IMR-90 (cell line): Measurements from ENCODE around the gene ADGRL4. TPM values are rescaled to one million over a fixed set of nuclear protein-coding genes. Genes with fewer than 3 reads are reported as not detected.

ENCODE experiments used
- ATAC-seq: fragments of 200-7000 bp; cut with Tn5 transposase; 2 replicates; pipeline ENCODE4 v1.9.1; 2020; ENCODE audit warnings: low read depth, mild to moderate bottlenecking, moderate library complexity
- BruUV-seq: library from RNA; stranded (reverse); fragments of 400-500 nt; replicated peaks from 2 replicates; lab custom pipeline; 2021; lab: Mats Ljungman, UMichigan
- CTCF ChIA-PET: fragments of 300-600 bp; formaldehyde crosslinking; extraction: SDS; loops from one replicate; lab custom pipeline; 2021; ENCODE audit warnings: antibody characterized with exemption; lab: Yijun Ruan, JAX
- POLR2A ChIA-PET: fragments of 300-600 bp; sonication (Branson Sonifier 250); formaldehyde crosslinking; loops from one replicate; lab custom pipeline; 2022; ENCODE audit warnings: antibody characterized with exemption; ENCODE audit not compliant: unreplicated experiment; lab: Charles Lee
- DNase-seq: peaks from one replicate; pipeline ENCODE4 v3.0.0; 2013
- H2AFZ ChIP-seq: replicated peaks from 2 replicates; pipeline ENCODE3; 2013; ENCODE audit warnings: low read length, mild to moderate bottlenecking; ENCODE audit not compliant: poor library complexity
- H2AK5ac ChIP-seq: 2 replicates; pipeline ENCODE4 v1.6.1; 2013; ENCODE audit warnings: low read depth, low read length, inconsistent platforms
- H2AK9ac ChIP-seq: replicated peaks from 2 replicates; pipeline ENCODE3; 2013; ENCODE audit warnings: mild to moderate bottlenecking, low read depth, low read length, moderate library complexity; ENCODE audit not compliant: poor library complexity
- H2BK120ac ChIP-seq: 2 replicates; pipeline ENCODE4 v1.6.1; 2013; ENCODE audit warnings: low read depth, low read length, inconsistent platforms
- H2BK15ac ChIP-seq: 3 replicates; pipeline ENCODE4 v1.6.1; 2013; ENCODE audit warnings: low read depth, low read length, inconsistent platforms
- H2BK20ac ChIP-seq: 2 replicates; pipeline ENCODE4 v1.6.1; 2013; ENCODE audit warnings: low read depth, mild to moderate bottlenecking, inconsistent platforms, low read length, moderate library complexity
- H2BK5ac ChIP-seq: 2 replicates; pipeline ENCODE4 v1.6.1; 2013; ENCODE audit warnings: mild to moderate bottlenecking, low read depth, low read length, inconsistent platforms; ENCODE audit not compliant: poor library complexity, severe bottlenecking
- H3K14ac ChIP-seq: replicated peaks from 2 replicates; pipeline ENCODE4 v1.6.1; 2013; ENCODE audit warnings: low read depth, low read length, inconsistent platforms
- H3K18ac ChIP-seq: 2 replicates; pipeline ENCODE4 v1.6.1; 2013; ENCODE audit warnings: low read depth, low read length, control low read depth
- H3K23ac ChIP-seq: 2 replicates; pipeline ENCODE4 v1.6.1; 2013; ENCODE audit warnings: low read depth, low read length, inconsistent platforms
- H3K27ac ChIP-seq: 2 replicates; pipeline ENCODE4 v1.5.1; 2013; ENCODE audit warnings: mild to moderate bottlenecking, control low read depth, low read length; ENCODE audit not compliant: insufficient read depth
- H3K27me3 ChIP-seq: 2 replicates; pipeline ENCODE4 v1.6.1; 2013; ENCODE audit warnings: low read length; ENCODE audit not compliant: control insufficient read depth, insufficient read depth
- H3K36me3 ChIP-seq: 2 replicates; pipeline ENCODE4 v1.6.1; 2013; ENCODE audit warnings: low read length, mixed read lengths; ENCODE audit not compliant: control insufficient read depth, insufficient read depth
- H3K4ac ChIP-seq: 2 replicates; pipeline ENCODE4 v1.6.1; 2013; ENCODE audit warnings: low read depth, low read length, inconsistent platforms
- H3K4me1 ChIP-seq: 2 replicates; pipeline ENCODE4 v1.6.1; 2013; ENCODE audit warnings: low read length, mixed read lengths; ENCODE audit not compliant: control insufficient read depth, insufficient read depth
- H3K4me2 ChIP-seq: 2 replicates; pipeline ENCODE4 v1.6.1; 2013; ENCODE audit warnings: low read depth, mild to moderate bottlenecking, control low read depth, low read length, moderate library complexity
- H3K4me3 ChIP-seq: 2 replicates; pipeline ENCODE4 v1.5.1; 2013; ENCODE audit warnings: low read depth, mild to moderate bottlenecking, control low read depth, low read length, moderate library complexity; ENCODE audit not compliant: insufficient read depth
- H3K56ac ChIP-seq: 2 replicates; pipeline ENCODE4 v1.6.1; 2013; ENCODE audit warnings: low read length, inconsistent platforms; ENCODE audit not compliant: insufficient read depth; ENCODE audit errors: extremely low read depth
- H3K79me1 ChIP-seq, 2 experiments: 2 replicates each; pipeline ENCODE4 v1.6.1; 2013; ENCODE audit warnings: low read length in 2 of 2, inconsistent platforms in 1 of 2, low read depth in 1 of 2
- H3K9ac ChIP-seq: 2 replicates; pipeline ENCODE4 v1.6.1; 2013; ENCODE audit warnings: low read depth, low read length, control low read depth
- H3K9me1 ChIP-seq: 2 replicates; pipeline ENCODE4 v1.6.1; 2013; ENCODE audit warnings: low read length, inconsistent platforms; ENCODE audit not compliant: insufficient read depth
- H3K9me3 ChIP-seq: 2 replicates; pipeline ENCODE4 v1.6.1; 2013; ENCODE audit warnings: low read length; ENCODE audit not compliant: control insufficient read depth, insufficient read depth
- H4K20me1 ChIP-seq: 2 replicates; pipeline ENCODE4 v1.6.1; 2013; ENCODE audit warnings: low read length, inconsistent platforms; ENCODE audit not compliant: insufficient read depth
- H4K5ac ChIP-seq: 2 replicates; pipeline ENCODE4 v1.6.1; 2013; ENCODE audit warnings: mild to moderate bottlenecking, low read depth, low read length, control low read depth
- H4K8ac ChIP-seq, 2 experiments: 2 replicates each; pipeline ENCODE4 v1.6.1; 2013; ENCODE audit warnings: low read depth in 2 of 2, low read length in 2 of 2, control low read depth in 1 of 2, inconsistent platforms in 1 of 2
- H4K91ac ChIP-seq: 2 replicates; pipeline ENCODE4 v1.6.1; 2013; ENCODE audit warnings: low read depth, low read length, inconsistent platforms; ENCODE audit not compliant: insufficient read depth
- CEBPB ChIP-seq: IDR thresholded peaks from 2 replicates; pipeline ENCODE4 v1.6.1; 2012; ENCODE audit warnings: low read depth, low read length, improper control_type of control experiment
- ELK1 ChIP-seq: fragments of 150-350 bp; IDR thresholded peaks from 2 replicates; pipeline ENCODE4 v1.6.1; 2016; ENCODE audit warnings: low read depth, mild to moderate bottlenecking, low read length, moderate library complexity, borderline replicate concordance
- FOS ChIP-seq: fragments of 150-350 bp; IDR thresholded peaks from 2 replicates; pipeline ENCODE4 v1.6.1; 2016; ENCODE audit warnings: low read depth, low read length
- MAFK ChIP-seq: IDR thresholded peaks from 2 replicates; pipeline ENCODE4 v1.6.1; 2012; ENCODE audit warnings: low read depth, low read length, improper control_type of control experiment
- RAD21 ChIP-seq: IDR thresholded peaks from 2 replicates; pipeline ENCODE4 v1.6.1; 2012; ENCODE audit warnings: low read length, improper control_type of control experiment
- RCOR1 ChIP-seq: IDR thresholded peaks from 2 replicates; pipeline ENCODE4 v1.6.1; 2012; ENCODE audit warnings: mild to moderate bottlenecking, low read length, improper control_type of control experiment; ENCODE audit not compliant: insufficient replicate concordance
- RFX5 ChIP-seq: IDR thresholded peaks from 2 replicates; pipeline ENCODE4 v1.8.0; 2012; ENCODE audit warnings: low read depth, mild to moderate bottlenecking, low read length, moderate library complexity
- WGBS, 2 experiments: methylation state at CpG; one replicate each; pipeline versions ENCODE4 v1.1.5 to v1.1.7; 2013; ENCODE audit warnings: missing lambda C conversion rate in 2 of 2; ENCODE audit not compliant: insufficient read length in 1 of 2; ENCODE audit errors: extremely low coverage in 2 of 2; 5-methylcytosine and 5-hydroxymethylcytosine counted together
- dilution Hi-C: fragments of 300-500 bp; cut with HindIII; formaldehyde crosslinking; loops from one replicate; pipeline ENCODE4 v1.14.3; 2018; ENCODE audit warnings: low sequenced_read_pairs; ENCODE audit not compliant: unreplicated experiment
- in situ Hi-C: fragments of 300-500 bp; cut with MboI; formaldehyde crosslinking; loops from 3 replicates; pipeline ENCODE4 v1.14.3; 2019; ENCODE audit warnings: low sequenced_read_pairs, inconsistent platforms, mixed read lengths
- intact Hi-C: fragments of 100-400 bp; cut with micrococcal nuclease; formaldehyde crosslinking; loops from 2 replicates; pipeline ENCODE4 v1.10.0; 2022
- polyA plus RNA-seq, 3 experiments: library from polyadenylated mRNA; depleted of rRNA; stranded (reverse); fragments of >200 nt; gene quantifications; 2 replicates each; pipeline ENCODE4 v1.2.3, GENCODE V29; 2012; ENCODE audit warnings: low replicate concordance in 1 of 3
- total RNA-seq: library from RNA; depleted of rRNA; stranded (reverse); fragments of >200 nt; gene quantifications from 2 replicates; pipeline ENCODE4 v1.2.3, GENCODE V29; 2012

ADGRL4 gene
- total and polyA plus RNA-seq, 2 of the 4 experiments (the other 2 are of a cell fraction) = 3.2 to 4.5 TPM

GRCh38 chr1:78950826-78951225, 55.7 kb downstream of the ADGRL4 start:
- Histone ChIP-seq H3K18ac (no peak overlapping the region), H4K5ac (no peak overlapping the region), H3K56ac (no peak overlapping the region), H2AFZ (no peak overlapping the region), H3K27ac (no peak overlapping the region), H3K4ac (no peak overlapping the region), H2BK5ac (no peak overlapping the region), H3K9ac (no peak overlapping the region), H3K9me1 (no peaks in the 10 kb centered on the region), H3K36me3 (no peaks in the 10 kb centered on the region), H2BK20ac (no peak overlapping the region), H3K23ac (0 out of 2 replicates have a peak overlapping the region, but pooled peaks have one; percentile 5), H2AK9ac (no peak overlapping the region), H4K8ac (no peak overlapping the region), H2BK120ac (no peak overlapping the region), H2AK5ac (no peak overlapping the region), H4K91ac (no peak overlapping the region), H4K20me1 (no peaks in the 10 kb centered on the region), H3K14ac (no peak overlapping the region), H3K4me2 (no peak overlapping the region), H2BK15ac (no peak overlapping the region), H3K79me1 (no peaks in the 10 kb centered on the region), H3K9me3 (no peaks in the 10 kb centered on the region), H3K4me1 (no peaks in the 10 kb centered on the region; the same call in 1 of the 2 replicates), H3K4me3 (no peak overlapping the region), H3K27me3 (no peaks in the 10 kb centered on the region)
- TF ChIP-seq RCOR1 = no peak
- TF ChIP-seq RFX5 = no peak
- no peak for TF ChIP-seq FOS
- no peak for TF ChIP-seq CEBPB
- no peak for TF ChIP-seq MAFK
- no peak for TF ChIP-seq RAD21
- no peak for TF ChIP-seq ELK1
- no TSS peak for BruUV-seq
- dilution Hi-C loops = no loop called here
- CTCF ChIA-PET = interaction anchor here (1.3 kb wide), 1 partner anchor 8 kb away, joined by 5 read pairs; no protein-coding TSS in a partner anchor
- ATAC-seq (no peak; the same call in 1 of the 2 replicates), DNase-seq (peak; percentile 6)
- POLR2A ChIA-PET = no interaction called here
- 88% methylated on average over 1 of the region's 2 CpGs; no CpG with 5 or more reads in 1 of the 2 experiments for WGBS, 2 experiments
- in situ Hi-C loops = no loop called here
- intact Hi-C loops = no loop called here
